ENCODE measurements around the gene SLC39A1.

The SLC39A1 gene

DNA sequence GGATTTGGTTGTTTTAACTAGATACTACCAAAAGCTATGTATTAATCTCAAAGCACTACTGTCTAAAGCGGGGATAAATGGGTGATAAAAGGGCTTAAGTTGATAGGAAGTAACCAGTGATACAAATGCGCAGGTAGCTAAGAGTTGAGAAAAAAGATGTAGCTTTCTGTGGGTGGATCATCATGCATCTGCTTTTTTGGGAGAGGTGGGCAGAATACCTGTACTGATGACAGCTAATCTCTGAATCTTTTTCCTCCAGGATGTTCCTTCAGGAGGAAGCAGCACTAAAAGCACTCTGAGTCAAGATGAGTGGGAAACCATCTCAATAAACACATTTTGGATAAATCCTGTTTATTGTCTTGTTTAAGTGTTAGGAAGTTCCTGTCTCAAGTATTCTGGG, 28.5 kb upstream of the SLC39A1 start:
- H3K27ac ChIP-seq: peak overlapping the region; percentile 94
- TF ChIP-seq, protein P1, sequence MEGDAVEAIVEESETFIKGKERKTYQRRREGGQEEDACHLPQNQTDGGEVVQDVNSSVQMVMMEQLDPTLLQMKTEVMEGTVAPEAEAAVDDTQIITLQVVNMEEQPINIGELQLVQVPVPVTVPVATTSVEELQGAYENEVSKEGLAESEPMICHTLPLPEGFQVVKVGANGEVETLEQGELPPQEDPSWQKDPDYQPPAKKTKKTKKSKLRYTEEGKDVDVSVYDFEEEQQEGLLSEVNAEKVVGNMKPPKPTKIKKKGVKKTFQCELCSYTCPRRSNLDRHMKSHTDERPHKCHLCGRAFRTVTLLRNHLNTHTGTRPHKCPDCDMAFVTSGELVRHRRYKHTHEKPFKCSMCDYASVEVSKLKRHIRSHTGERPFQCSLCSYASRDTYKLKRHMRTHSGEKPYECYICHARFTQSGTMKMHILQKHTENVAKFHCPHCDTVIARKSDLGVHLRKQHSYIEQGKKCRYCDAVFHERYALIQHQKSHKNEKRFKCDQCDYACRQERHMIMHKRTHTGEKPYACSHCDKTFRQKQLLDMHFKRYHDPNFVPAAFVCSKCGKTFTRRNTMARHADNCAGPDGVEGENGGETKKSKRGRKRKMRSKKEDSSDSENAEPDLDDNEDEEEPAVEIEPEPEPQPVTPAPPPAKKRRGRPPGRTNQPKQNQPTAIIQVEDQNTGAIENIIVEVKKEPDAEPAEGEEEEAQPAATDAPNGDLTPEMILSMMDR (conservative IDR thresholded peaks at IDR 0.05): no peak

DNA sequence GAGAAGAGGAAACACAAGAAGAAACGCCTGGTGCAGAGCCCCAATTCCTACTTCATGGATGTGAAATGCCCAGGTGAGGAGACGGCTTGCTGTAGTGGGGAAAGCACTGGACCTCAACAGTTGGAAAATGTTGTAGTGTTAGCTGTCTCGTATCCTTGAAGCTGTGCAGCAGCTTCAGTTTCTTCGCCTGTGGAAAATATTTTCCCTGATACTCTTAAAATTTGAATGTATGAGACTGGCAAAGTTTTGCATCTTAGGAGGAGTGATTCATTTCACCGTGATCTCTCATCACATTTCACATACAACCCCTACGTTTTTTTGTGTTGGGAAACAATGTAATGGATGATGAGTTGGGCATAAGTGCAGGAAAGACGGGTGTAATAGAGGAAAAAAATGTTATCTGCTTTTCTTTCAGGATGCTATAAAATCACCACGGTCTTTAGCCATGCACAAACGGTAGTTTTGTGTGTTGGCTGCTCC, 27.9 kb upstream of the SLC39A1 start:
- peak overlapping the region; percentile 94 for H3K27ac ChIP-seq
- TF ChIP-seq, protein P1 (conservative IDR thresholded peaks at IDR 0.05): no peak

DNA sequence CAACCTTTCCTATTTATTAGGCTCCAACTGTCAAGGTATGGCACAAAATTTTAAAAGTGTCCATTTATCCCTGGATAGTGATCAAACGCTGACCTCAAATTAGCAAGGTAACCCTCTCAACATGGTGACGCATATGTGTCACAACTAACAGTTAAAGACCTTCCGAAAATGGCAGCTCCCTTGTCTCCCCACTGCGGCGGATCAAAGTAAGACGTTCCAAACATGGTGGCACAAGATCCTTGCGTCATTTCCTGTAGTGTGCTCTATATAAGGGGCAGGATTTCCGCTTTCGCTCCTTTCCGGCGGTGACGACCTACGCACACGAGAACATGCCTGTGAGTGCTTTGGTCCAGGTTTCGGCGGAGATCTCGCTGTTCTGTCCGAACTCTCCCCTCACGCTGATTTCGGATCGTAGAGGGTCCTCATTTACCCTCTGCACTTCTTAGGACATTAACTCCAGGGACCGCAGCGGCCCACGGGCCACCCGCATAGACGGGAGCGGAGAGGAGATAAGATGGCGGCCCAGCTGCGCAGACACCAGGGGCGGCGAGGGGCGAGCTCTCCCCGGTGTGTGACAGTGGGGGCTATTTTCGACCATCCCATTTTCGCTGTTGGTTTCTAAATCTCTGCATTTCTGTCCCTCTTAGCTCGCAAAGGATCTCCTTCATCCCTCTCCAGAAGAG, 27.3 kb upstream of the SLC39A1 start, which contains the start of gene RPS27:
Gene RPS27, plus strand, starts transcription at position 295 of the 683 bp plus-strand sequence. Its CDS starts 35 bp downstream, at position 330.
- TF ChIP-seq, protein P1 (conservative IDR thresholded peaks at IDR 0.05): no peak
- peak within 1 kb of the TSS; percentile 94 for H3K27ac ChIP-seq

DNA sequence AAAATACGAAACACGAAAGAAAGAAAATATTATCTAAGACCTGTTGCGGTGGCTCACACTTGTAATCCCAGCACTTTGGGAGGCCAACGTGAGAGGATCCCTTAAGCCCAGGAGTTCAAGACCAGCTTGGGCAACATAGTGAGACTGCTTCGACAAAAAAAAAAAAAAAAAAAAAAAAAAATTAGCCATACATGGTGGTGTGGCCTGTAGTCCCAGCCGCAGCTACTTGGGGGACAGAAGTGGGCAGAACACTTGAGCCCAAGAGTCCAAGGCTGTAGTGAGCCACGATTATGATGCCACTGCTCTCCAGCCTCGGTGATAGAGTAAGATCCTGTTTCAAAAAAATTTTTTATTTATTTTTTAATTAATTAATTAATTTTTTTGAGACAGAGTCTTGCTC, 24.3 kb upstream of the SLC39A1 start:
- peak overlapping the region; percentile 68 for H3K27ac ChIP-seq
- TF ChIP-seq, protein P1 (conservative IDR thresholded peaks at IDR 0.05): no peak

DNA sequence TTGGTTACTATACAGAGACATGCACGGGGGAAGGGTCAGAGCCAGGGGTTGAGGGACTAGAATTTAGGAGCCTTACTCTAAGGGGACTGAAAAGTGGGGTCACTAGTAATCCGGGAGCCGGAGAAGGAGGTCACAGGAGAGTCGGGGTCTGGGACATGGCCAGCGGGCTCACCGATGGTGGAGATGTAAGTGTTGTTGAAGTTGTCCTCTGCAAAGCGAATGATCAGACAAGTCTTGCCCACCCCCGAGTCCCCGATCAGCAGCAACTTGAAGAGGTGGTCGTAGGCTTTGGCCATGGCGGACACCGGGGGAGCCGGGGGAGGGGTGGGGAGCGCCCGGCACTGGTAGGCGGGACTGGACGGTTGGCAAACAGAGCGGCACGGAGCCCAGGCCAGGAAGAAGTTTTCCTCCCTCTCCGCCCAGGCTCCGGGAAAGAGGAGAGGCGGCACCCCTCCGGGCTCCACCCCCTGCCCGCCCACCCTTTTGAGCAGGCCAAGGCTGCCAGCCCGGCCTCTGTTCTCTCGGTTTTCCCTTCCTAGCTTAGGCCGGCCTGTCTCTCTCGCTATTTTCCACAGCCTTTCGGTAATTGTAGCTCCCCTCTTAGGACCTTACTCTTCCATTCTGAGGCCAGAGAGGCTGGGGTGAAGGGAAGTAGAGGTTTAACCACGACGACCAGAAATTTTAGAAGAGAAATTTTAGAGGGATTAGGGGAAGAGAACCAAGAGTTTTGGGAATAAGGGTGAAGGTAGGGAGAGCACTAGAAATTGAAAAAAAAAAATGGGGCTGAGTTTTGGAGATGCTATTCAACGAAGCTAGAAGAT, 22.8 kb upstream of the SLC39A1 start, which contains the start of gene RAB13:
Gene RAB13, minus strand, starts transcription at position 399 of the 821 bp plus-strand sequence. Its CDS starts 103 bp downstream, at position 296.
- TF ChIP-seq, protein P1 (conservative IDR thresholded peaks at IDR 0.05): no peak
- peak within 1 kb of the TSS; percentile 68 for H3K27ac ChIP-seq

DNA sequence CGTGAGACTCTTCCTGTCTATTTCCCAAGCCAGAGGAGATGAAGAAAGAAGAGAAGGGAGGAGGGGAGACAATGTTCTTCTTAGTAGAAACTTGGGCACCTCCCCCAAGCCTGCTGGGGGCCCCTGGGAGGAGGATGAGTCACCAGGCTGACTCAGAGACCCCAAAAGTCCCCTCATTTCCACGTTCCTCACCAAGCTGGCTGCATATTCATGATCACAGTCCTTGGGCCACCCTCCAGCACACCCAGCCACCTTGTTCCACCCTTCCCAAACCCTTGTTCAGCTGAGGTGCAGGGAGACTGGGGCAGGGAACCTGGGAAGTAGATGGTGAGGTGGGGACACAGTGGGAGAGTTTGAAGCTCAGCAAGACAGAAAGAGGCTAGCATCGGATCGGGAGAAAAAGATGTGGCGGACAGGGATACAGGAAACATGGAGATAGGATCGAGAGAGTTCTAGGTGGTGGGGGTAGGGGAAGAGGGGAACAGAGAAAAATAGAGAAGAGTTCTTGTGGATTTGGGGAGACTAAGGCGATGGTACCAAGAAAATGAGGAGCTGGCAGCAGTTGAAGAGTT, 22.1 kb upstream of the SLC39A1 start:
- TF ChIP-seq, protein P1 (conservative IDR thresholded peaks at IDR 0.05): no peak
- H3K27ac ChIP-seq: peak overlapping the region; percentile 68

All from VCaP (cell line).